Loucy (cell line): ENCODE results near the gene UTF1.

Experiments
- CTCF ChIP-seq: fragments of 200-600 bp; sonication (generic); conservative IDR thresholded peaks from 2 replicates; pipeline ENCODE4 v1.5.1; 2014; ENCODE audit warnings: mild to moderate bottlenecking, antibody characterized with exemption, low read length
- EZH2phosphoT487 ChIP-seq: fragments of 200-600 bp; IDR thresholded peaks from 2 replicates; pipeline ENCODE4 v1.6.1; 2018; ENCODE audit warnings: antibody characterized with exemption, mild to moderate bottlenecking, moderate library complexity, borderline replicate concordance

- no peak for TF ChIP-seq CTCF
- no peak for TF ChIP-seq EZH2phosphoT487
Observed at GRCh38 chr10:133258066-133258817, 28.2 kb downstream of the UTF1 start.
